HepG2 (cell line): ENCODE data around the gene TUBA8. TPM values are rescaled to one million over a fixed set of nuclear protein-coding genes. Genes with fewer than 3 reads are reported as not detected.

Experiments
- CENPX ChIP-seq: sonication (generic); formaldehyde crosslinking; IDR thresholded peaks from 2 replicates; pipeline ENCODE4 v1.9.0; 2021; ENCODE audit warnings: mild to moderate bottlenecking, missing genetic modification reagents, moderate library complexity
- HDAC1 ChIP-seq: sonication (generic); formaldehyde crosslinking; IDR thresholded peaks from 2 replicates; pipeline ENCODE4 v1.5.1; 2020; ENCODE audit warnings: mild to moderate bottlenecking, missing genetic modification reagents
- HOXA7 ChIP-seq: sonication (generic); formaldehyde crosslinking; IDR thresholded peaks from 2 replicates; pipeline ENCODE4 v1.8.1; 2022; ENCODE audit warnings: mild to moderate bottlenecking, missing genetic modification reagents, moderate library complexity
- IKZF5 ChIP-seq: IDR thresholded peaks from 2 replicates; pipeline ENCODE4 v1.6.1; 2018; ENCODE audit warnings: missing genetic modification reagents, mild to moderate bottlenecking, missing compliant biosample characterization
- KDM5B ChIP-seq: sonication (generic); formaldehyde crosslinking; IDR thresholded peaks from 2 replicates; pipeline ENCODE4 v1.4.0; 2020; ENCODE audit warnings: missing genetic modification reagents, mild to moderate bottlenecking, borderline replicate concordance
- MAFK ChIP-seq, 2 experiments: IDR thresholded peaks in 1 of 2; conservative IDR thresholded peaks in 1 of 2; 2 replicates each; pipeline ENCODE4 v1.6.1; 2011; ENCODE audit warnings: improper control_type of control experiment in 2 of 2, low read length in 2 of 2
- MAX ChIP-seq: IDR thresholded peaks from 2 replicates; pipeline ENCODE4 v1.6.1; 2012; ENCODE audit warnings: inconsistent platforms
- MAZ ChIP-seq, 2 experiments: sonication (generic) in 1 of 2; formaldehyde crosslinking in 1 of 2; IDR thresholded peaks; 2 replicates each; pipeline versions ENCODE4 v1.5.0 to v1.6.1; 2012 to 2020; ENCODE audit warnings: low read depth in 2 of 2, mild to moderate bottlenecking in 2 of 2, borderline replicate concordance in 1 of 2, improper control_type of control experiment in 1 of 2, low read length in 1 of 2, missing genetic modification reagents in 1 of 2, moderate library complexity in 1 of 2
- NKX3-1 ChIP-seq: sonication (generic); formaldehyde crosslinking; IDR thresholded peaks from 2 replicates; pipeline ENCODE4 v1.5.0; 2020; ENCODE audit warnings: missing genetic modification reagents
- PBX2 ChIP-seq: IDR thresholded peaks from 2 replicates; pipeline ENCODE4 v1.6.1; 2016; ENCODE audit warnings: control low read depth
- PREB ChIP-seq: sonication (generic); formaldehyde crosslinking; IDR thresholded peaks from 2 replicates; pipeline ENCODE4 v1.4.0; 2020; ENCODE audit warnings: missing genetic modification reagents
- SMAD3 ChIP-seq: sonication (generic); formaldehyde crosslinking; IDR thresholded peaks from 2 replicates; pipeline ENCODE4 v1.4.0; 2020; ENCODE audit warnings: missing genetic modification reagents
- YEATS2 ChIP-seq: sonication (generic); formaldehyde crosslinking; IDR thresholded peaks from 2 replicates; pipeline ENCODE4 v1.4.0; 2020; ENCODE audit warnings: missing genetic modification reagents, borderline replicate concordance
- ZBTB1 ChIP-seq: sonication (generic); formaldehyde crosslinking; IDR thresholded peaks from 2 replicates; pipeline ENCODE4 v1.4.0; 2020; ENCODE audit warnings: missing genetic modification reagents, borderline replicate concordance
- ZBTB33 ChIP-seq: sonication (generic); formaldehyde crosslinking; IDR thresholded peaks from 2 replicates; pipeline ENCODE4 v1.4.0; 2020; ENCODE audit warnings: missing genetic modification reagents
- ZBTB42 ChIP-seq: sonication (generic); formaldehyde crosslinking; IDR thresholded peaks from 2 replicates; pipeline ENCODE4 v1.5.0; 2020; ENCODE audit warnings: mild to moderate bottlenecking, missing genetic modification reagents
- ZNF12 ChIP-seq: sonication (generic); formaldehyde crosslinking; IDR thresholded peaks from 2 replicates; pipeline ENCODE4 v1.5.0; 2020; ENCODE audit warnings: missing genetic modification reagents
- ZNF329 ChIP-seq: sonication (generic); formaldehyde crosslinking; IDR thresholded peaks from 2 replicates; pipeline ENCODE4 v1.9.0; 2021; ENCODE audit warnings: low read depth, mild to moderate bottlenecking, missing genetic modification reagents
- ZNF33A ChIP-seq: sonication (generic); formaldehyde crosslinking; IDR thresholded peaks from 2 replicates; pipeline ENCODE4 v1.5.1; 2020; ENCODE audit warnings: missing genetic modification reagents, mild to moderate bottlenecking, moderate library complexity, borderline replicate concordance
- ZNF512 ChIP-seq: sonication (generic); formaldehyde crosslinking; IDR thresholded peaks from 2 replicates; pipeline ENCODE4 v1.4.0; 2020; ENCODE audit warnings: mild to moderate bottlenecking, missing genetic modification reagents
- ZNF556 ChIP-seq: sonication (generic); formaldehyde crosslinking; IDR thresholded peaks from 2 replicates; pipeline ENCODE4 v1.4.0; 2020; ENCODE audit warnings: mild to moderate bottlenecking, missing genetic modification reagents, borderline replicate concordance
- polyA plus RNA-seq, 8 experiments: library from polyadenylated mRNA; depleted of rRNA in 3 of 8; stranded (reverse) in 7 of 8; unstranded in 1 of 8; fragments of >200 nt; fragmentation: Illumina TruSeq in 4 of 8; extraction: Trizol in 4 of 8; gene quantifications; 2 replicates each; pipeline versions ENCODE4 v1.2.1 to v1.2.3, GENCODE V29; 2011 to 2016; ENCODE audit warnings: low read depth in 4 of 8, missing spikeins in 1 of 8, mixed read lengths in 1 of 8; ENCODE audit not compliant: insufficient read depth in 1 of 8
- total RNA-seq, 5 experiments: library from RNA; depleted of rRNA; stranded (reverse); fragments of >200 nt; fragmentation: Illumina TruSeq; extraction: Trizol; gene quantifications; 2 replicates each; pipeline ENCODE4 v1.2.3, GENCODE V29; 2016; ENCODE audit warnings: low read depth in 1 of 5

TUBA8 gene
- total and polyA plus RNA-seq, 2 of the 13 experiments (the other 11 are each of a cell fraction or from before 2014, with no cell fraction given): 0.35 to 0.69 TPM

- TF ChIP-seq IKZF5 (CRISPR knock-in tag) (peak; percentile 46; the same call in 1 of the 2 replicates), ZNF512 (CRISPR knock-in tag) (no peak; the same call in 1 of the 2 replicates), PREB (CRISPR knock-in tag) (no peak), ZBTB42 (CRISPR knock-in tag) (0 out of 2 replicates have a peak, but pooled peaks have one; percentile 74), SMAD3 (CRISPR knock-in tag) (peak; percentile 85; the same call in 1 of the 2 replicates), YEATS2 (CRISPR knock-in tag) (peak; percentile 66; the same call in 1 of the 2 replicates), KDM5B (CRISPR knock-in tag) (peak; percentile 42; the same call in 1 of the 2 replicates), PBX2 (CRISPR knock-in tag) (peak; percentile 45; the same call in 1 of the 2 replicates), ZBTB1 (CRISPR knock-in tag) (no peak), ZNF329 (CRISPR knock-in tag) (no peak), ZNF12 (peak; percentile 72; the same call in 1 of the 2 replicates), MAX (peak; percentile 95), HOXA7 (CRISPR knock-in tag) (peak; percentile 75; the same call in 1 of the 2 replicates), NKX3-1 (no peak), CENPX (CRISPR knock-in tag) (no peak), MAFK (conservative IDR thresholded peaks at IDR 0.05 in 1 of 2, IDR thresholded peaks at IDR 0.05 in 1 of 2; ENCODE audit: low read length in 2 of 2) (peak; percentile 99 to 100), HDAC1 (CRISPR knock-in tag) (peak; percentile 95), ZNF556 (CRISPR knock-in tag) (peak; percentile 91), MAZ (IDR thresholded peaks at IDR 0.05; ENCODE audit: borderline replicate concordance, low read depth, low read length) (peak; percentile 15; the same call in 1 of the 2 replicates), MAZ (CRISPR knock-in tag; IDR thresholded peaks at IDR 0.05; ENCODE audit: low read depth) (peak; percentile 59), ZBTB33 (CRISPR knock-in tag) (peak; percentile 75; the same call in 1 of the 2 replicates), ZNF33A (0 out of 2 replicates have a peak, but pooled peaks have one; percentile 61)
Measured at GRCh38 chr22:18148293-18148965, 37.8 kb downstream of the TUBA8 start (continued).
